IMR-90 (cell line): ENCODE data around the gene CHMP3. TPM values are rescaled to one million over a fixed set of nuclear protein-coding genes. Genes with fewer than 3 reads are reported as not detected.

Experiments
- ATAC-seq: fragments of 200-7000 bp; cut with Tn5 transposase; 2 replicates; pipeline ENCODE4 v1.9.1; 2020; ENCODE audit warnings: low read depth, mild to moderate bottlenecking, moderate library complexity
- BruUV-seq: library from RNA; stranded (reverse); fragments of 400-500 nt; replicated peaks from 2 replicates; lab custom pipeline; 2021; lab: Mats Ljungman, UMichigan
- CTCF ChIA-PET: fragments of 300-600 bp; formaldehyde crosslinking; extraction: SDS; loops from one replicate; lab custom pipeline; 2021; ENCODE audit warnings: antibody characterized with exemption; lab: Yijun Ruan, JAX
- POLR2A ChIA-PET: fragments of 300-600 bp; sonication (Branson Sonifier 250); formaldehyde crosslinking; loops from one replicate; lab custom pipeline; 2022; ENCODE audit warnings: antibody characterized with exemption; ENCODE audit not compliant: unreplicated experiment; lab: Charles Lee
- DNase-seq: peaks from one replicate; pipeline ENCODE4 v3.0.0; 2013
- H2AFZ ChIP-seq: replicated peaks from 2 replicates; pipeline ENCODE3; 2013; ENCODE audit warnings: low read length, mild to moderate bottlenecking; ENCODE audit not compliant: poor library complexity
- H2AK5ac ChIP-seq: 2 replicates; pipeline ENCODE4 v1.6.1; 2013; ENCODE audit warnings: low read depth, low read length, inconsistent platforms
- H2AK9ac ChIP-seq: replicated peaks from 2 replicates; pipeline ENCODE3; 2013; ENCODE audit warnings: mild to moderate bottlenecking, low read depth, low read length, moderate library complexity; ENCODE audit not compliant: poor library complexity
- H2BK120ac ChIP-seq: 2 replicates; pipeline ENCODE4 v1.6.1; 2013; ENCODE audit warnings: low read depth, low read length, inconsistent platforms
- H2BK15ac ChIP-seq: 3 replicates; pipeline ENCODE4 v1.6.1; 2013; ENCODE audit warnings: low read depth, low read length, inconsistent platforms
- H2BK20ac ChIP-seq: 2 replicates; pipeline ENCODE4 v1.6.1; 2013; ENCODE audit warnings: low read depth, mild to moderate bottlenecking, inconsistent platforms, low read length, moderate library complexity
- H2BK5ac ChIP-seq: 2 replicates; pipeline ENCODE4 v1.6.1; 2013; ENCODE audit warnings: mild to moderate bottlenecking, low read depth, low read length, inconsistent platforms; ENCODE audit not compliant: poor library complexity, severe bottlenecking
- H3K14ac ChIP-seq: replicated peaks from 2 replicates; pipeline ENCODE4 v1.6.1; 2013; ENCODE audit warnings: low read depth, low read length, inconsistent platforms
- H3K18ac ChIP-seq: 2 replicates; pipeline ENCODE4 v1.6.1; 2013; ENCODE audit warnings: low read depth, low read length, control low read depth
- H3K23ac ChIP-seq: 2 replicates; pipeline ENCODE4 v1.6.1; 2013; ENCODE audit warnings: low read depth, low read length, inconsistent platforms
- H3K27ac ChIP-seq: 2 replicates; pipeline ENCODE4 v1.5.1; 2013; ENCODE audit warnings: mild to moderate bottlenecking, control low read depth, low read length; ENCODE audit not compliant: insufficient read depth
- H3K27me3 ChIP-seq: 2 replicates; pipeline ENCODE4 v1.6.1; 2013; ENCODE audit warnings: low read length; ENCODE audit not compliant: control insufficient read depth, insufficient read depth
- H3K36me3 ChIP-seq: 2 replicates; pipeline ENCODE4 v1.6.1; 2013; ENCODE audit warnings: low read length, mixed read lengths; ENCODE audit not compliant: control insufficient read depth, insufficient read depth
- H3K4ac ChIP-seq: 2 replicates; pipeline ENCODE4 v1.6.1; 2013; ENCODE audit warnings: low read depth, low read length, inconsistent platforms
- H3K4me1 ChIP-seq: 2 replicates; pipeline ENCODE4 v1.6.1; 2013; ENCODE audit warnings: low read length, mixed read lengths; ENCODE audit not compliant: control insufficient read depth, insufficient read depth
- H3K4me2 ChIP-seq: 2 replicates; pipeline ENCODE4 v1.6.1; 2013; ENCODE audit warnings: low read depth, mild to moderate bottlenecking, control low read depth, low read length, moderate library complexity
- H3K4me3 ChIP-seq: 2 replicates; pipeline ENCODE4 v1.5.1; 2013; ENCODE audit warnings: low read depth, mild to moderate bottlenecking, control low read depth, low read length, moderate library complexity; ENCODE audit not compliant: insufficient read depth
- H3K56ac ChIP-seq: 2 replicates; pipeline ENCODE4 v1.6.1; 2013; ENCODE audit warnings: low read length, inconsistent platforms; ENCODE audit not compliant: insufficient read depth; ENCODE audit errors: extremely low read depth
- H3K79me1 ChIP-seq, 2 experiments: 2 replicates each; pipeline ENCODE4 v1.6.1; 2013; ENCODE audit warnings: low read length in 2 of 2, inconsistent platforms in 1 of 2, low read depth in 1 of 2
- H3K9ac ChIP-seq: 2 replicates; pipeline ENCODE4 v1.6.1; 2013; ENCODE audit warnings: low read depth, low read length, control low read depth
- H3K9me1 ChIP-seq: 2 replicates; pipeline ENCODE4 v1.6.1; 2013; ENCODE audit warnings: low read length, inconsistent platforms; ENCODE audit not compliant: insufficient read depth
- H3K9me3 ChIP-seq: 2 replicates; pipeline ENCODE4 v1.6.1; 2013; ENCODE audit warnings: low read length; ENCODE audit not compliant: control insufficient read depth, insufficient read depth
- H4K20me1 ChIP-seq: 2 replicates; pipeline ENCODE4 v1.6.1; 2013; ENCODE audit warnings: low read length, inconsistent platforms; ENCODE audit not compliant: insufficient read depth
- H4K5ac ChIP-seq: 2 replicates; pipeline ENCODE4 v1.6.1; 2013; ENCODE audit warnings: mild to moderate bottlenecking, low read depth, low read length, control low read depth
- H4K8ac ChIP-seq, 2 experiments: 2 replicates each; pipeline ENCODE4 v1.6.1; 2013; ENCODE audit warnings: low read depth in 2 of 2, low read length in 2 of 2, control low read depth in 1 of 2, inconsistent platforms in 1 of 2
- H4K91ac ChIP-seq: 2 replicates; pipeline ENCODE4 v1.6.1; 2013; ENCODE audit warnings: low read depth, low read length, inconsistent platforms; ENCODE audit not compliant: insufficient read depth
- BHLHE40 ChIP-seq: fragments of 150-350 bp; IDR thresholded peaks from 2 replicates; pipeline ENCODE4 v1.6.1; 2016; ENCODE audit warnings: mild to moderate bottlenecking, low read depth, low read length
- CEBPB ChIP-seq: IDR thresholded peaks from 2 replicates; pipeline ENCODE4 v1.6.1; 2012; ENCODE audit warnings: low read depth, low read length, improper control_type of control experiment
- CHD1 ChIP-seq: IDR thresholded peaks from 2 replicates; pipeline ENCODE4 v1.6.1; 2012; ENCODE audit warnings: low read depth, low read length, improper control_type of control experiment
- FOS ChIP-seq: fragments of 150-350 bp; IDR thresholded peaks from 2 replicates; pipeline ENCODE4 v1.6.1; 2016; ENCODE audit warnings: low read depth, low read length
- MAFK ChIP-seq: IDR thresholded peaks from 2 replicates; pipeline ENCODE4 v1.6.1; 2012; ENCODE audit warnings: low read depth, low read length, improper control_type of control experiment
- MAZ ChIP-seq: IDR thresholded peaks from 2 replicates; pipeline ENCODE4 v1.6.1; 2012; ENCODE audit warnings: low read depth, mild to moderate bottlenecking, low read length, improper control_type of control experiment, moderate library complexity, borderline replicate concordance
- MXI1 ChIP-seq: IDR thresholded peaks from 2 replicates; pipeline ENCODE4 v1.6.1; 2012; ENCODE audit warnings: low read depth, mild to moderate bottlenecking, low read length, moderate library complexity, borderline replicate concordance
- NFE2L2 ChIP-seq: fragments of 150-350 bp; IDR thresholded peaks from 2 replicates; pipeline ENCODE4 v1.6.1; 2016; ENCODE audit warnings: low read depth, mild to moderate bottlenecking, low read length
- POLR2A ChIP-seq: IDR thresholded peaks from 2 replicates; pipeline ENCODE4 v1.6.1; 2012; ENCODE audit warnings: mild to moderate bottlenecking, low read depth, low read length
- RAD21 ChIP-seq: IDR thresholded peaks from 2 replicates; pipeline ENCODE4 v1.6.1; 2012; ENCODE audit warnings: low read length, improper control_type of control experiment
- RCOR1 ChIP-seq: IDR thresholded peaks from 2 replicates; pipeline ENCODE4 v1.6.1; 2012; ENCODE audit warnings: mild to moderate bottlenecking, low read length, improper control_type of control experiment; ENCODE audit not compliant: insufficient replicate concordance
- RFX5 ChIP-seq: IDR thresholded peaks from 2 replicates; pipeline ENCODE4 v1.8.0; 2012; ENCODE audit warnings: low read depth, mild to moderate bottlenecking, low read length, moderate library complexity
- SMC3 ChIP-seq: fragments of 150-350 bp; IDR thresholded peaks from 2 replicates; pipeline ENCODE4 v1.6.1; 2016; ENCODE audit warnings: low read depth, mild to moderate bottlenecking, antibody characterized with exemption, low read length, moderate library complexity
- WGBS, 2 experiments: methylation state at CpG; one replicate each; pipeline versions ENCODE4 v1.1.5 to v1.1.7; 2013; ENCODE audit warnings: missing lambda C conversion rate in 2 of 2; ENCODE audit not compliant: insufficient read length in 1 of 2; ENCODE audit errors: extremely low coverage in 2 of 2; 5-methylcytosine and 5-hydroxymethylcytosine counted together
- dilution Hi-C: fragments of 300-500 bp; cut with HindIII; formaldehyde crosslinking; loops from one replicate; pipeline ENCODE4 v1.14.3; 2018; ENCODE audit warnings: low sequenced_read_pairs; ENCODE audit not compliant: unreplicated experiment
- in situ Hi-C: fragments of 300-500 bp; cut with MboI; formaldehyde crosslinking; loops from 3 replicates; pipeline ENCODE4 v1.14.3; 2019; ENCODE audit warnings: low sequenced_read_pairs, inconsistent platforms, mixed read lengths
- intact Hi-C: fragments of 100-400 bp; cut with micrococcal nuclease; formaldehyde crosslinking; loops from 2 replicates; pipeline ENCODE4 v1.10.0; 2022
- polyA plus RNA-seq, 3 experiments: library from polyadenylated mRNA; depleted of rRNA; stranded (reverse); fragments of >200 nt; gene quantifications; 2 replicates each; pipeline ENCODE4 v1.2.3, GENCODE V29; 2012; ENCODE audit warnings: low replicate concordance in 1 of 3
- total RNA-seq: library from RNA; depleted of rRNA; stranded (reverse); fragments of >200 nt; gene quantifications from 2 replicates; pipeline ENCODE4 v1.2.3, GENCODE V29; 2012
- TF ChIP-seq, protein P1 (sequence below): fragments of 150-350 bp; IDR thresholded peaks from 2 replicates; pipeline ENCODE4 v1.6.1; 2016; ENCODE audit warnings: low read depth, mild to moderate bottlenecking, low read length, moderate library complexity, borderline replicate concordance
- TF ChIP-seq, protein P2 (sequence below): fragments of 150-350 bp; IDR thresholded peaks from 2 replicates; pipeline ENCODE4 v1.6.1; 2017; ENCODE audit warnings: mild to moderate bottlenecking, antibody characterized with exemption, low read length, low read depth
- TF ChIP-seq, protein P3 (sequence below): conservative IDR thresholded peaks from 2 replicates; pipeline ENCODE4 v1.5.1; 2012; ENCODE audit warnings: mild to moderate bottlenecking, low read depth, low read length, improper control_type of control experiment

Gene CHMP3
- total and polyA plus RNA-seq, 2 of the 4 experiments (the other 2 are of a cell fraction) = 38.4 to 84.6 TPM

DNA sequence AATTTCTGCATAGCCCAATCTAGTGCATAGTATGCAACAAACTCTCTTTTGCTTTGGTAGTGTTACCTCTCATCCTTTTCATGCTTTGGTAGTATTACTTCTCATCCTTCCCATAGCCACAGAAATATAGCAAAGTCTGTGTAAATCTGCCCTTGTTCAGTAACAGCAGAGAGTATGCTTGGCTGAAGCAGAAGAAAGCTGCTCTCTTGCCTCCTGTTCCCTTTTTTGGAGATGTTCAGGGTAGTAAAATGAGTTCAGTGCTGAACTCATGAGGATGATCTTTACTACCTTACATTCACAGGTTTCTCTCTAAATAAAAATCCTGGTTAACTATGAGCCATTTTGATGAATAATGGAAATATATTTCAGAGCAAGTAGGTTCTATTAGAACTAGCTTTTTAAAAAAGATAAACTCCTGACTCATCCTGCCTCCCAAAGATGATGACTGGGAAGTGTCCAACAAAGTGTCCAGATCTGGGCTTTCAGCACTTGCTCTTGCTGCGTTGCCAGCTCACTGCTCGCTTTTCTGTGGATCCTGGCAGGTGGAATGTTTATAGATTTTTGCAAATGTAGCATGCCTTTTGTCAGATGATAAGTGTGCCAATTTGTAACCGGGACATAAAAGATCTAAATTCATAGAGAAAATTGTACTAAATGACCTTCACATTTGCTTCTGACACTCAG, 29.4 kb upstream of the CHMP3 start:
- dilution Hi-C loops = no loop called here
- no CpG with 5 or more reads among the region's 3 CpGs for WGBS, 2 experiments
- peak; percentile 21 for DNase-seq

More for the DNA sequence above, 29.4 kb upstream of the CHMP3 start:
- Histone ChIP-seq H3K9me3 (no peaks in the 10 kb centered on the region), H2AK5ac (no peak overlapping the region), H2AK9ac (no peak overlapping the region), H2BK15ac (no peak overlapping the region), H2BK120ac (no peak overlapping the region), H4K8ac (no peak overlapping the region), H3K9ac (no peak overlapping the region), H3K36me3 (no peaks in the 10 kb centered on the region), H2BK20ac (no peak overlapping the region), H3K14ac (no peak overlapping the region), H3K56ac (no peak overlapping the region), H4K91ac (no peak overlapping the region), H4K5ac (no peak overlapping the region), H4K20me1 (no peaks in the 10 kb centered on the region), H3K27me3 (no peaks in the 10 kb centered on the region), H3K27ac (no peak overlapping the region), H2BK5ac (no peak overlapping the region), H3K4ac (no peak overlapping the region), H3K4me2 (no peak overlapping the region), H3K18ac (no peak overlapping the region), H3K4me3 (no peak overlapping the region), H2AFZ (no peak overlapping the region), H3K9me1 (no peaks in the 10 kb centered on the region), H3K4me1 (no peaks in the 10 kb centered on the region), H3K79me1 (no peaks in the 10 kb centered on the region), H3K23ac (no peak overlapping the region)
- no peak for ATAC-seq
- ChIA-PET CTCF (no interaction called here), POLR2A (no interaction called here)
- in situ Hi-C loops = no loop called here
- intact Hi-C loops = no loop called here
- TF ChIP-seq, protein P1, sequence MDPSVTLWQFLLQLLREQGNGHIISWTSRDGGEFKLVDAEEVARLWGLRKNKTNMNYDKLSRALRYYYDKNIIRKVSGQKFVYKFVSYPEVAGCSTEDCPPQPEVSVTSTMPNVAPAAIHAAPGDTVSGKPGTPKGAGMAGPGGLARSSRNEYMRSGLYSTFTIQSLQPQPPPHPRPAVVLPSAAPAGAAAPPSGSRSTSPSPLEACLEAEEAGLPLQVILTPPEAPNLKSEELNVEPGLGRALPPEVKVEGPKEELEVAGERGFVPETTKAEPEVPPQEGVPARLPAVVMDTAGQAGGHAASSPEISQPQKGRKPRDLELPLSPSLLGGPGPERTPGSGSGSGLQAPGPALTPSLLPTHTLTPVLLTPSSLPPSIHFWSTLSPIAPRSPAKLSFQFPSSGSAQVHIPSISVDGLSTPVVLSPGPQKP = no peak
- TF ChIP-seq POLR2A (no peak), CHD1 (no peak), MXI1 (no peak), FOS (no peak), SMC3 (no peak), CEBPB (no peak), MAZ (no peak), NFE2L2 (no peak), RCOR1 (no peak), RAD21 (no peak), BHLHE40 (no peak), MAFK (no peak), RFX5 (no peak)
- TF ChIP-seq, protein P2, sequence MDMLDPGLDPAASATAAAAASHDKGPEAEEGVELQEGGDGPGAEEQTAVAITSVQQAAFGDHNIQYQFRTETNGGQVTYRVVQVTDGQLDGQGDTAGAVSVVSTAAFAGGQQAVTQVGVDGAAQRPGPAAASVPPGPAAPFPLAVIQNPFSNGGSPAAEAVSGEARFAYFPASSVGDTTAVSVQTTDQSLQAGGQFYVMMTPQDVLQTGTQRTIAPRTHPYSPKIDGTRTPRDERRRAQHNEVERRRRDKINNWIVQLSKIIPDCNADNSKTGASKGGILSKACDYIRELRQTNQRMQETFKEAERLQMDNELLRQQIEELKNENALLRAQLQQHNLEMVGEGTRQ = no peak
- TF ChIP-seq, protein P3, sequence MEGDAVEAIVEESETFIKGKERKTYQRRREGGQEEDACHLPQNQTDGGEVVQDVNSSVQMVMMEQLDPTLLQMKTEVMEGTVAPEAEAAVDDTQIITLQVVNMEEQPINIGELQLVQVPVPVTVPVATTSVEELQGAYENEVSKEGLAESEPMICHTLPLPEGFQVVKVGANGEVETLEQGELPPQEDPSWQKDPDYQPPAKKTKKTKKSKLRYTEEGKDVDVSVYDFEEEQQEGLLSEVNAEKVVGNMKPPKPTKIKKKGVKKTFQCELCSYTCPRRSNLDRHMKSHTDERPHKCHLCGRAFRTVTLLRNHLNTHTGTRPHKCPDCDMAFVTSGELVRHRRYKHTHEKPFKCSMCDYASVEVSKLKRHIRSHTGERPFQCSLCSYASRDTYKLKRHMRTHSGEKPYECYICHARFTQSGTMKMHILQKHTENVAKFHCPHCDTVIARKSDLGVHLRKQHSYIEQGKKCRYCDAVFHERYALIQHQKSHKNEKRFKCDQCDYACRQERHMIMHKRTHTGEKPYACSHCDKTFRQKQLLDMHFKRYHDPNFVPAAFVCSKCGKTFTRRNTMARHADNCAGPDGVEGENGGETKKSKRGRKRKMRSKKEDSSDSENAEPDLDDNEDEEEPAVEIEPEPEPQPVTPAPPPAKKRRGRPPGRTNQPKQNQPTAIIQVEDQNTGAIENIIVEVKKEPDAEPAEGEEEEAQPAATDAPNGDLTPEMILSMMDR = no peak
- BruUV-seq = no TSS peak
